ENCODE measurements around the gene CNTNAP2. TPM values are rescaled to one million over a fixed set of nuclear protein-coding genes. Genes with fewer than 3 reads are reported as not detected.
A peak's percentile ranks its signal among the peaks of the same experiment; 100 is the strongest.

The CNTNAP2 gene
- total RNA-seq, 1 donor from 2014 or later: 0.59 TPM

GRCh38 chr7:148255333-148255732, 2138.7 kb downstream of the CNTNAP2 start:
- DNase-seq: no peak

GRCh38 chr7:148256433-148256832, 2139.8 kb downstream of the CNTNAP2 start:
- ATAC-seq: no peak
- intact Hi-C loops (cut with DNase I): no loop called here
- no peak overlapping the region for H3K27ac ChIP-seq

More at GRCh38 chr7:148255333-148255732, 2138.7 kb downstream of the CNTNAP2 start:
- H3K9me3 ChIP-seq: no peaks in the 10 kb centered on the region
- H3K27me3 ChIP-seq (ENCODE audit: low read depth): no peaks in the 10 kb centered on the region
- H3K36me3 ChIP-seq: no peaks in the 10 kb centered on the region
- no peak for TF ChIP-seq CTCF (IDR thresholded peaks at IDR 0.05)
- ATAC-seq: no peak
- no peaks in the 10 kb centered on the region for H3K4me1 ChIP-seq
- H3K4me3 ChIP-seq: no peak overlapping the region
- no peak overlapping the region for H3K27ac ChIP-seq
- intact Hi-C loops (cut with DNase I): no loop called here

GRCh38 chr7:148260599-148260998, 2144.0 kb downstream of the CNTNAP2 start:
- peak; percentile 39 to 61 for ATAC-seq
- no peak for TF ChIP-seq CTCF (IDR thresholded peaks at IDR 0.05)
- Histone ChIP-seq H3K27me3 (ENCODE audit: low read depth) (no peaks in the 10 kb centered on the region), H3K4me1 (peaks cover 9% of the 10 kb centered on the region), H3K36me3 (no peaks in the 10 kb centered on the region), H3K9me3 (no peaks in the 10 kb centered on the region), H3K27ac (no peak overlapping the region), H3K4me3 (no peak overlapping the region)
- DNase-seq: no peak
- intact Hi-C loops (cut with DNase I): no loop called here

More at GRCh38 chr7:148256433-148256832, 2139.8 kb downstream of the CNTNAP2 start:
- no peaks in the 10 kb centered on the region for H3K4me1 ChIP-seq
- no peak for DNase-seq
- no peaks in the 10 kb centered on the region for H3K27me3 ChIP-seq (ENCODE audit: low read depth)
- no peaks in the 10 kb centered on the region for H3K9me3 ChIP-seq
- H3K4me3 ChIP-seq: no peak overlapping the region
- no peaks in the 10 kb centered on the region for H3K36me3 ChIP-seq
- no peak for TF ChIP-seq CTCF (IDR thresholded peaks at IDR 0.05)

- intact Hi-C loops (cut with DNase I): no loop called here
- ATAC-seq (no peak), DNase-seq (no peak)
- Histone ChIP-seq H3K27ac (no peak overlapping the region), H3K9me3 (no peaks in the 10 kb centered on the region), H3K27me3 (ENCODE audit: low read depth) (no peaks in the 10 kb centered on the region), H3K4me3 (no peak overlapping the region), H3K4me1 (peaks cover 9% of the 10 kb centered on the region), H3K36me3 (no peaks in the 10 kb centered on the region)
- no peak for TF ChIP-seq CTCF (IDR thresholded peaks at IDR 0.05)
Observed at GRCh38 chr7:148261523-148261922, 2144.9 kb downstream of the CNTNAP2 start.

- ATAC-seq: peak in 1 of 2 donors; percentile 7
- Histone ChIP-seq H3K36me3 (no peaks in the 10 kb centered on the region), H3K4me1 (peaks cover 9% of the 10 kb centered on the region), H3K9me3 (no peaks in the 10 kb centered on the region), H3K27ac (no peak overlapping the region), H3K4me3 (no peak overlapping the region), H3K27me3 (ENCODE audit: low read depth) (no peaks in the 10 kb centered on the region)
- no peak for TF ChIP-seq CTCF (IDR thresholded peaks at IDR 0.05)
- DNase-seq: no peak
- intact Hi-C loops (cut with DNase I): no loop called here
Observed at GRCh38 chr7:148261996-148262688, 2145.5 kb downstream of the CNTNAP2 start.

Measured in lower lobe of right lung (tissue), 2 donors.